ENCODE measurements around the gene PPIH.

PPIH gene

DNA sequence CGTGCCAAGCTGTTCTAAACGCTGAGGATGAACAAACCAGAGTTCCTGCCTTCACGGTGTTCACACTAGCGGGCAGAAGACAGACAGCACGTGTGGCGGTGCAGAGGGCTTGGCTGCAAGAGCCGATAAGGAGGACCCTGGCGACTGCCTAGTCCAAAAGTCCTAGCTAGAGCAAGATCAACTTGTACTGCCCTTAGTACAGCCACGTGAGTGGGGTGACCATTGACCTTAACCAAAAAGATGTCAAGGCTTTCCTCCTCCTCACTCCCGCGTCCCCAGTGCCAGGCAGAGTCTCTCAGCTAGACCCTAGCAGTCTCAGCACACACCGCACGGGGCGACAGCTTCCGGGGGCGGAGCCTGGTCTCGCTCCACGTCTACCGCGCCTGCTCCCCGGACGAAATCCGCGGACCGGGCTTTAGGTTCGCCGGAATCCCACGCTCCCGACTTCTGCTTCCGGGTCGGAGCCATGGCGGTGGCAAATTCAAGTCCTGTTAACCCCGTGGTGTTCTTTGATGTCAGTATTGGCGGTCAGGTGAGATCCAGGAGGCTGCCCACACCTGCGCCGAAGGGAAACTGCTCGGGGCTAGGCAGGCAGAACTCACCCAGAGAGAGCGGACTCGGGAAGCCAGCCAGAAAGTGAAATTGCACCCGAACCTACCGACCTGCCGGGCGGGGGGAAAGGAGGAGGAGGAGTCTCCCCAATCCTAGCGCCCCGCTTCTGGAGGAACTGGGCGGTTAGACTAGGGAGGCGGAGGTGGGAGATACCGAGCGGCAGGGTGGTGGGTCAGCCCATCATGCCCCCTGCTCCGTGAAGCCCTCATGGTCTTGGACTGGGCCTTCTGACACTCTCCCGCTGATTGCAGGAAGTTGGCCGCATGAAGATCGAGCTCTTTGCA, at the start of gene PPIH (continued):
- no peak for TF ChIP-seq ZNF423 (tag by site-specific recombination; IDR thresholded peaks at IDR 0.05)
- no peak for TF ChIP-seq ZSCAN23 (tag by site-specific recombination; IDR thresholded peaks at IDR 0.05)
- no peak for TF ChIP-seq GLI2 (tag by site-specific recombination; IDR thresholded peaks at IDR 0.05; ENCODE audit: borderline replicate concordance, low read depth)

DNA sequence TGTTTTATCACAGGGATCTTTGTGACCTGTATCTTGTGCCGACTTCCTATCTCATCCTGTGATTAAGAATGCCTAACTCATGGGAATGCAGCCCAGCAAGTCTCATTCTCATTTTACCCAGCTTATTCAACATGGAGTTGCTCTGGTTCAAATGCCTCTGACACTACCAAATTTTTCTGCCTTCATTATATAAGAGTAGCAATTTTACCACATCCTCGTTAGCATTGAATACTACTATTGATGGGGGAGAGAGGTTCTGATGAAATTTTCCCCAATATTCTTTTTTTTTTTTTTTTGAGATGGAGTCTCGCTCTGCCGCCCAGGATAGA, 44.5 kb upstream of the PPIH start:
- no peak overlapping the region for H3K4me3 ChIP-seq (ENCODE audit: low read depth, low read length)

GRCh38 chr1:42618866-42619265, 39.4 kb upstream of the PPIH start:
- H3K36me3 ChIP-seq (ENCODE audit: control insufficient read depth in 2 of 2, insufficient read depth in 1 of 2, low read length in 2 of 2), result no peaks in the 10 kb centered on the region
- H3K4me1 ChIP-seq (ENCODE audit: control insufficient read depth, insufficient read depth, low read length), result no peaks in the 10 kb centered on the region
- H3K27ac ChIP-seq (ENCODE audit: extremely low read depth, low read depth, low read length), result no peak overlapping the region
- H3K9me3 ChIP-seq (ENCODE audit: control insufficient read depth, insufficient read depth, low read depth, low read length), result no peaks in the 10 kb centered on the region
- no peak overlapping the region for H3K4me3 ChIP-seq (ENCODE audit: low read depth, low read length)
- POLR2A ChIA-PET, result no interaction called here
- CTCF ChIA-PET, result no interaction called here
- TF ChIP-seq ZNF354C (tag by site-specific recombination; IDR thresholded peaks at IDR 0.05; ENCODE audit: borderline replicate concordance, low read depth), result no peak
- no peak for TF ChIP-seq ZNF202 (tag by site-specific recombination; IDR thresholded peaks at IDR 0.05; ENCODE audit: borderline replicate concordance)
- no peak for TF ChIP-seq ZNF544 (tag by site-specific recombination; IDR thresholded peaks at IDR 0.05)
- TF ChIP-seq AEBP2 (tag by site-specific recombination; IDR thresholded peaks at IDR 0.05; ENCODE audit: borderline replicate concordance), result no peak
- TF ChIP-seq ZNF350 (tag by site-specific recombination; IDR thresholded peaks at IDR 0.05), result no peak
- TF ChIP-seq SALL2 (tag by site-specific recombination; IDR thresholded peaks at IDR 0.05; ENCODE audit: borderline replicate concordance), result no peak
- TF ChIP-seq OVOL3 (tag by site-specific recombination; IDR thresholded peaks at IDR 0.05), result no peak
- TF ChIP-seq ZIC2 (tag by site-specific recombination; IDR thresholded peaks at IDR 0.05), result no peak
- no peak for TF ChIP-seq ZNF221 (tag by site-specific recombination; IDR thresholded peaks at IDR 0.05; ENCODE audit: borderline replicate concordance)
- TF ChIP-seq ZNF48 (tag by site-specific recombination; IDR thresholded peaks at IDR 0.05), result no peak

More for the DNA sequence above, 44.5 kb upstream of the PPIH start:
- ChIA-PET POLR2A (no interaction called here), CTCF (interaction anchor here (0.7 kb wide), 1 partner anchor 48 kb away, joined by 9 read pairs; no protein-coding TSS in a partner anchor)
- no peaks in the 10 kb centered on the region for H3K9me3 ChIP-seq (ENCODE audit: control insufficient read depth, insufficient read depth, low read depth, low read length)
- no peak overlapping the region for H3K27ac ChIP-seq (ENCODE audit: extremely low read depth, low read depth, low read length)
- TF ChIP-seq ZNF658 (tag by site-specific recombination; IDR thresholded peaks at IDR 0.05) (no peak), ZNF624 (tag by site-specific recombination; IDR thresholded peaks at IDR 0.05) (no peak), EGR2 (tag by site-specific recombination; IDR thresholded peaks at IDR 0.05; ENCODE audit: low read depth) (no peak), ZNF133 (tag by site-specific recombination; IDR thresholded peaks at IDR 0.05) (no peak), ZNF404 (tag by site-specific recombination; IDR thresholded peaks at IDR 0.05) (no peak), ZNF558 (tag by site-specific recombination; IDR thresholded peaks at IDR 0.05) (no peak), PRDM1 (tag by site-specific recombination; IDR thresholded peaks at IDR 0.05) (no peak), REPIN1 (tag by site-specific recombination; IDR thresholded peaks at IDR 0.05; ENCODE audit: low read depth) (no peak), BCL6B (tag by site-specific recombination; IDR thresholded peaks at IDR 0.05) (no peak), ZFP3 (tag by site-specific recombination; IDR thresholded peaks at IDR 0.05; ENCODE audit: low read depth) (no peak), SP7 (tag by site-specific recombination; IDR thresholded peaks at IDR 0.05) (no peak), ZNF19 (tag by site-specific recombination; IDR thresholded peaks at IDR 0.05; ENCODE audit: low read depth) (no peak), ZNF239 (tag by site-specific recombination; IDR thresholded peaks at IDR 0.05) (no peak), ZBTB7A (tag by site-specific recombination; IDR thresholded peaks at IDR 0.05; ENCODE audit: low read depth) (no peak), ZNF571 (tag by site-specific recombination; IDR thresholded peaks at IDR 0.05) (no peak), ZNF280C (tag by site-specific recombination; IDR thresholded peaks at IDR 0.05) (no peak)
- TF ChIP-seq, protein P1, sequence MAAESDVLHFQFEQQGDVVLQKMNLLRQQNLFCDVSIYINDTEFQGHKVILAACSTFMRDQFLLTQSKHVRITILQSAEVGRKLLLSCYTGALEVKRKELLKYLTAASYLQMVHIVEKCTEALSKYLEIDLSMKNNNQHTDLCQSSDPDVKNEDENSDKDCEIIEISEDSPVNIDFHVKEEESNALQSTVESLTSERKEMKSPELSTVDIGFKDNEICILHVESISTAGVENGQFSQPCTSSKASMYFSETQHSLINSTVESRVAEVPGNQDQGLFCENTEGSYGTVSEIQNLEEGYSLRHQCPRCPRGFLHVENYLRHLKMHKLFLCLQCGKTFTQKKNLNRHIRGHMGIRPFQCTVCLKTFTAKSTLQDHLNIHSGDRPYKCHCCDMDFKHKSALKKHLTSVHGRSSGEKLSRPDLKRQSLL (tag by site-specific recombination; IDR thresholded peaks at IDR 0.05), result no peak
- no peaks in the 10 kb centered on the region for H3K36me3 ChIP-seq (ENCODE audit: control insufficient read depth in 2 of 2, insufficient read depth in 1 of 2, low read length in 2 of 2)
- no peaks in the 10 kb centered on the region for H3K4me1 ChIP-seq (ENCODE audit: control insufficient read depth, insufficient read depth, low read length)
